CD4-positive, alpha-beta T cell (primary cell): Measurements from ENCODE around the gene ZNF778. TPM values are rescaled to one million over a fixed set of nuclear protein-coding genes. Genes with fewer than 3 reads are reported as not detected.

ENCODE experiments used
- ATAC-seq: fragments of 200-7000 bp; cut with Tn5 transposase; one replicate; pipeline ENCODE4 v1.10.0; 2022; ENCODE audit warnings: mild to moderate bottlenecking; ENCODE audit not compliant: poor library complexity
- CTCF ChIA-PET: fragments of 350-600 bp; sonication (Branson Sonifier 250); formaldehyde crosslinking; loops from one replicate; lab custom pipeline; 2021; ENCODE audit warnings: antibody characterized with exemption, inconsistent platforms; lab: Charles Lee
- POLR2A ChIA-PET: fragments of 350-600 bp; sonication (Branson Sonifier 250); formaldehyde crosslinking; loops from one replicate; lab custom pipeline; 2021; ENCODE audit warnings: antibody characterized with exemption, inconsistent platforms; lab: Charles Lee
- DNase-seq, 14 experiments: peaks; one replicate each; pipeline ENCODE4 v3.0.0-alpha.2; 2013 to 2020; ENCODE audit warnings: mixed read lengths in 2 of 14
- H3K27ac ChIP-seq, 2 donors: one replicate each; pipeline versions ENCODE4 v1.5.1 to v1.7.0; 2013; ENCODE audit warnings: low read length in 2 of 2, low read depth in 1 of 2, mild to moderate bottlenecking in 1 of 2
- H3K27me3 ChIP-seq, 2 experiments: 1 replicate in 1 of 2; 2 replicates in 1 of 2; pipeline versions ENCODE4 v1.6.1 to v1.7.0; 2013; ENCODE audit warnings: low read length in 2 of 2, control low read depth in 1 of 2, mild to moderate bottlenecking in 1 of 2, moderate library complexity in 1 of 2; ENCODE audit not compliant: insufficient read depth in 2 of 2, control insufficient read depth in 1 of 2
- H3K36me3 ChIP-seq: one replicate; pipeline ENCODE4 v1.6.1; 2013; ENCODE audit warnings: low read length, control low read depth; ENCODE audit not compliant: insufficient read depth
- H3K4me1 ChIP-seq: one replicate; pipeline ENCODE4 v1.6.1; 2013; ENCODE audit warnings: low read length, control low read depth; ENCODE audit not compliant: insufficient read depth
- H3K4me3 ChIP-seq: one replicate; pipeline ENCODE4 v1.5.1; 2013; ENCODE audit warnings: mild to moderate bottlenecking, low read length, moderate library complexity
- H3K9me3 ChIP-seq, 2 experiments: 1 replicate in 1 of 2; 2 replicates in 1 of 2; pipeline versions ENCODE4 v1.6.1 to v1.7.0; 2013; ENCODE audit warnings: low read length in 2 of 2, mild to moderate bottlenecking in 2 of 2, control low read depth in 1 of 2, moderate library complexity in 1 of 2; ENCODE audit not compliant: control insufficient read depth in 1 of 2, insufficient read depth in 1 of 2
- H3K27ac Mint-ChIP-seq: one replicate; pipeline ENCODE4 v1.8.0; 2020; ENCODE audit warnings: mixed read lengths
- H3K27me3 Mint-ChIP-seq: one replicate; pipeline ENCODE4 v1.8.0; 2021; ENCODE audit warnings: mixed read lengths
- H3K36me3 Mint-ChIP-seq: one replicate; pipeline ENCODE4 v1.8.0; 2021; ENCODE audit warnings: low read depth, mixed read lengths
- H3K4me1 Mint-ChIP-seq: one replicate; pipeline ENCODE4 v1.8.0; 2021; ENCODE audit warnings: low read depth, mixed read lengths
- H3K4me3 Mint-ChIP-seq: one replicate; pipeline ENCODE4 v1.8.0; 2020; ENCODE audit warnings: mild to moderate bottlenecking, mixed read lengths
- H3K9me3 Mint-ChIP-seq: one replicate; pipeline ENCODE4 v1.8.0; 2020; ENCODE audit warnings: mixed read lengths
- CTCF ChIP-seq: fragments of 200-600 bp; IDR thresholded peaks from one replicate; pipeline ENCODE4 v1.8.0; 2022; ENCODE audit warnings: antibody characterized with exemption, mild to moderate bottlenecking
- intact Hi-C, 2 experiments: fragments of 100-400 bp; cut with DNase I in 1 of 2; cut with micrococcal nuclease in 1 of 2; formaldehyde crosslinking; loops; one replicate each; pipeline versions ENCODE4 v1.15.1 to v1.9.0; 2023 to 2025; cut with DNase I, micrococcal nuclease
- total RNA-seq, 174 experiments: library from RNA in 2 of 174; stranded (reverse) in 2 of 174; gene quantifications; one replicate each; pipeline ENCODE4 v1.2.3 and lab custom pipeline; 2021 to 2026

The ZNF778 gene
- total RNA-seq, 2 experiments from 2014 or later = 4.0 to 6.7 TPM

GRCh38 chr16:89261691-89262563 lies 44.4 kb downstream of the ZNF778 start:
- Mint-ChIP-seq H3K4me1 (peaks cover 9% of the 10 kb centered on the region), H3K4me3 (no peak overlapping the region), H3K27ac (peak overlapping the region; percentile 10), H3K9me3 (no peaks in the 10 kb centered on the region), H3K27me3 (peaks cover 7% of the 10 kb centered on the region), H3K36me3 (no peaks in the 10 kb centered on the region)
- peaks cover 6 to 14% of the 10 kb centered on the region in 2 experiments for H3K27me3 ChIP-seq
- intact Hi-C loops = no loop called here
- peaks cover 0 to 14% of the 10 kb centered on the region in 2 experiments for H3K9me3 ChIP-seq
- ChIA-PET POLR2A (no interaction called here), CTCF (no interaction called here)
- H3K36me3 ChIP-seq = peaks cover 14% of the 10 kb centered on the region
- DNase-seq = no peak
- H3K4me1 ChIP-seq = peaks cover 13% of the 10 kb centered on the region
- no peak for TF ChIP-seq CTCF
- H3K4me3 ChIP-seq = no peak overlapping the region
- no peak overlapping the region for H3K27ac ChIP-seq
- no peak for ATAC-seq

GRCh38 chr16:89264800-89265550 lies 47.5 kb downstream of the ZNF778 start:
- Histone ChIP-seq H3K27ac (no peak overlapping the region), H3K9me3 (peaks cover 0 to 14% of the 10 kb centered on the region in 2 experiments), H3K36me3 (peaks cover 33% of the 10 kb centered on the region), H3K4me1 (peaks cover 3% of the 10 kb centered on the region), H3K27me3 (no peaks in the 10 kb centered on the region), H3K4me3 (no peak overlapping the region)
- ATAC-seq (no peak), DNase-seq (no peak)
- ChIA-PET CTCF (no interaction called here), POLR2A (interaction anchor here (0.9 kb wide), 1 partner anchor 18 kb away, joined by 3 read pairs; no protein-coding TSS in a partner anchor)
- intact Hi-C loops = no loop called here
- TF ChIP-seq CTCF = no peak
- H3K4me1 Mint-ChIP-seq = no peaks in the 10 kb centered on the region
- peaks cover 15% of the 10 kb centered on the region for H3K36me3 Mint-ChIP-seq
- H3K4me3 Mint-ChIP-seq = no peak overlapping the region
- H3K27me3 Mint-ChIP-seq = no peaks in the 10 kb centered on the region
- H3K27ac Mint-ChIP-seq = no peak overlapping the region
- H3K9me3 Mint-ChIP-seq = no peaks in the 10 kb centered on the region

- Mint-ChIP-seq H3K9me3 (no peaks in the 10 kb centered on the region), H3K4me3 (no peak overlapping the region), H3K27me3 (no peaks in the 10 kb centered on the region), H3K36me3 (peaks cover 21% of the 10 kb centered on the region), H3K4me1 (no peaks in the 10 kb centered on the region), H3K27ac (no peak overlapping the region)
- DNase-seq = no peak
- Histone ChIP-seq H3K9me3 (peaks cover 0 to 14% of the 10 kb centered on the region in 2 experiments), H3K4me3 (no peak overlapping the region), H3K4me1 (peaks cover 3% of the 10 kb centered on the region), H3K27me3 (no peaks in the 10 kb centered on the region), H3K36me3 (peaks cover 39% of the 10 kb centered on the region), H3K27ac (no peak overlapping the region)
- ATAC-seq = no peak
- CTCF ChIA-PET = no interaction called here
- POLR2A ChIA-PET = no interaction called here
- intact Hi-C loops = no loop called here
- TF ChIP-seq CTCF = no peak
Observed at GRCh38 chr16:89265647-89266046, 48.1 kb downstream of the ZNF778 start.
